ENCODE measurements around the gene ATF1. TPM values are rescaled to one million over a fixed set of nuclear protein-coding genes. Genes with fewer than 3 reads are reported as not detected.

Gene ATF1
- total RNA-seq, 4 donors from 2014 or later = 10.0 to 19.4 (median 16.5) TPM

DNA sequence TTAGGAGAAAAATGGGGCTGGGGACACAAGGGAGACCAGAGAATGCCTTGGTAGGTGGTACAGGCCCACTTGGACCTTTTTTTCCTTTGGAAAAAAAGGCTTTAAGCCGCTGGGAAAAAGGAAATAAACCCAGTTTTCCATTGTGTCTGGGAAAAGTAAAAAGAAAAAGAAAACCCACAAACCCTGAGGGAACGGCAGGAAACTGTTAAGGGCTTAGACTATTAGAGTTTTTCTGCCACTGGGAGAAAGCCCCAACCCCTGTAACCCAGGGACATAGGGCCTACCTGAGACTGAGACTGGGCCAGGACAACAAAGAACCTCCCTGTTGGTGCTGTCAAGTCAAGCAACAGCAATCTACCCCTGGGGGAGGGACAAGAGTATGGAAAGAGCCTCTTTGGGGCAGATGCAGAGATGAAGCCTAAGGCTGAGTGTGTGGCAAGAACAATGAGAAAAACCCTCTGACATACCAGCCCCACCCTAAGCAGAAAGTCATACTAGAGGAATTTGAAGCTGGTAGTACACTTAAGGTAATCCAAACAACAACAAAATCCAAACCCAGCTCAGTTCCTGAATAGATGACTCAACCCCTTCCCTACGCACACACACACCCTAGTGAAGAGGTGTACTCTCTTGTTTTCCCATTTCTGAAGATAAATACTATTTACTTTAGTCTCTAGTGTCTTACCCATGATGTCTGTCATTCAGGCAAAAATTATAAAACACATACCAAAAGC is 22.8 kb downstream of the ATF1 start:
- in situ Hi-C loops (cut with MboI; ENCODE audit: low pct_ligation_motif_present in 1 of 4, low pct_unique_long_range_greater_than_20kb in 1 of 4, low sequenced_read_pairs in 3 of 4) (no loop called here), intact Hi-C loops (cut with DNase I; ENCODE audit: low total_unique reads) (no loop called here)
- no peaks in the 10 kb centered on the region for H3K9me3 ChIP-seq
- peaks cover 0 to 12% (median under 1%) of the 10 kb centered on the region in 4 donors for H3K36me3 ChIP-seq
- peaks cover 3 to 20% (median 14%) of the 10 kb centered on the region in 4 donors for H3K4me1 ChIP-seq
- DNase-seq = no peak
- 50 to 73% methylated on average over 1 to 3 of the region's 3 CpGs for WGBS, 2 donors (ENCODE audit: low coverage in 1 of 2)
- no peaks in the 10 kb centered on the region for H3K27me3 ChIP-seq
- H3K27ac ChIP-seq = peak overlapping the region; percentile 51 to 80 (median 74)
- peak in 1 of 3 donors; percentile 54 for TF ChIP-seq POLR2AphosphoS5 (IDR thresholded peaks at IDR 0.05)
- no peak for TF ChIP-seq POLR2A (IDR thresholded peaks at IDR 0.05)
- H3K4me3 ChIP-seq = no peak overlapping the region

GRCh38 chr12:50787618-50788017 is 23.7 kb downstream of the ATF1 start:
- Histone ChIP-seq H3K4me1 (peaks cover 3 to 24% (median 14%) of the 10 kb centered on the region in 4 donors), H3K27me3 (no peaks in the 10 kb centered on the region), H3K36me3 (peaks cover 0 to 6% (median 0%) of the 10 kb centered on the region in 4 donors), H3K4me3 (no peak overlapping the region), H3K9me3 (no peaks in the 10 kb centered on the region), H3K27ac (peak overlapping the region; percentile 51 to 80 (median 74))
- TF ChIP-seq POLR2AphosphoS5 (IDR thresholded peaks at IDR 0.05) (no peak), EP300 (IDR thresholded peaks at IDR 0.05; ENCODE audit: low read depth) (no peak), POLR2A (IDR thresholded peaks at IDR 0.05) (no peak)
- TF ChIP-seq, protein P1, sequence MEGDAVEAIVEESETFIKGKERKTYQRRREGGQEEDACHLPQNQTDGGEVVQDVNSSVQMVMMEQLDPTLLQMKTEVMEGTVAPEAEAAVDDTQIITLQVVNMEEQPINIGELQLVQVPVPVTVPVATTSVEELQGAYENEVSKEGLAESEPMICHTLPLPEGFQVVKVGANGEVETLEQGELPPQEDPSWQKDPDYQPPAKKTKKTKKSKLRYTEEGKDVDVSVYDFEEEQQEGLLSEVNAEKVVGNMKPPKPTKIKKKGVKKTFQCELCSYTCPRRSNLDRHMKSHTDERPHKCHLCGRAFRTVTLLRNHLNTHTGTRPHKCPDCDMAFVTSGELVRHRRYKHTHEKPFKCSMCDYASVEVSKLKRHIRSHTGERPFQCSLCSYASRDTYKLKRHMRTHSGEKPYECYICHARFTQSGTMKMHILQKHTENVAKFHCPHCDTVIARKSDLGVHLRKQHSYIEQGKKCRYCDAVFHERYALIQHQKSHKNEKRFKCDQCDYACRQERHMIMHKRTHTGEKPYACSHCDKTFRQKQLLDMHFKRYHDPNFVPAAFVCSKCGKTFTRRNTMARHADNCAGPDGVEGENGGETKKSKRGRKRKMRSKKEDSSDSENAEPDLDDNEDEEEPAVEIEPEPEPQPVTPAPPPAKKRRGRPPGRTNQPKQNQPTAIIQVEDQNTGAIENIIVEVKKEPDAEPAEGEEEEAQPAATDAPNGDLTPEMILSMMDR (IDR thresholded peaks at IDR 0.05) = no peak
- intact Hi-C loops (cut with DNase I; ENCODE audit: low total_unique reads) (no loop called here), in situ Hi-C loops (cut with MboI; ENCODE audit: low pct_ligation_motif_present in 1 of 4, low pct_unique_long_range_greater_than_20kb in 1 of 4, low sequenced_read_pairs in 3 of 4) (no loop called here)
- DNase-seq = no peak
- 98 to 100% methylated on average over 2 of the region's 2 CpGs for WGBS, 2 donors (ENCODE audit: low coverage in 1 of 2)

DNA sequence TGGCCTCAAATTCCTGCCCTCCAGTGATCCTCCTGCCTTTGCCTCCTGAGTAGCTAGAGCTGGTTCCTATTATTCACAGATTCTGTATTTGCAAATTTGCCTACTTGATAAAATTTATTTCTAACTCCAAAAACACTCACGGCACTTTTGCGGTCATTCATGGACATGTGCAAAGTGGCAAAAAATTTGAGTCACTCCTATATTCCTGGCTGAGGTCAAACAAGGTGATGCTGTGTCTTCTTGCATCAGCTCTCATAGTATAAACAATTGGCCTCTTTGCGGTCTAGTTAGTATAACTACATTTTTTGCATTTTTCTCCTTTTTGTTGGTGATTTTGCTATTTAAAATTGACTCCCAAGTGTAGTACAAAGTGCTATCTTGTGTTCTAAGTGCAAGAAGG is 24.7 kb downstream of the ATF1 start:
- H3K27ac ChIP-seq = no peak overlapping the region
- DNase-seq = no peak
- no peaks in the 10 kb centered on the region for H3K36me3 ChIP-seq
- H3K9me3 ChIP-seq = no peaks in the 10 kb centered on the region
- peaks cover 3 to 24% (median 14%) of the 10 kb centered on the region in 4 donors for H3K4me1 ChIP-seq
- no peak overlapping the region for H3K4me3 ChIP-seq
- 82 to 100% methylated on average over 3 of the region's 3 CpGs for WGBS, 2 donors (ENCODE audit: low coverage in 1 of 2)
- in situ Hi-C loops (cut with MboI; ENCODE audit: low pct_ligation_motif_present in 1 of 4, low pct_unique_long_range_greater_than_20kb in 1 of 4, low sequenced_read_pairs in 3 of 4) (no loop called here), intact Hi-C loops (cut with DNase I; ENCODE audit: low total_unique reads) (no loop called here)
- TF ChIP-seq POLR2A (IDR thresholded peaks at IDR 0.05) = no peak
- TF ChIP-seq, protein P1 (IDR thresholded peaks at IDR 0.05) = no peak
- no peak for TF ChIP-seq EP300 (IDR thresholded peaks at IDR 0.05; ENCODE audit: low read depth)
- TF ChIP-seq POLR2AphosphoS5 (IDR thresholded peaks at IDR 0.05) = no peak
- no peaks in the 10 kb centered on the region for H3K27me3 ChIP-seq

DNA sequence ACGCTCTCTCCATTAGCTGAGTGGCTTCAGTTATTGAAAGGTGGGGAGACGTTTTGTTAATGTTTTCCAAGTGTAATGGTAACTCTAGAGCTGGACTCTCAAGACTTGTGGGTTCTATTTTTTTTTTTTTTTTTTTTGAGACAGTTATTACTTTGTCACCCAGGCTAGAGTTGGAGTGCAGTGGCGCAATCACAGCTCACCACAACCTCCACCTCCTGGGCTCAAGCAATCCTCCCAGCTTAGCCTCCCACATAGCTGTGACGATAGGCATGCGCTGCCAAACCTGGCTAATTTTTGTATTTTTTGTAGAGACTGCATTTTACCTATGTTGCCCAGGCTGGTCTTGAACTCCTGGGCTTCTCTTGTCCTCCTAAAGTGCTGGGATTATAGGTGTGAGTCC is 26.2 kb downstream of the ATF1 start:
- intact Hi-C loops (cut with DNase I; ENCODE audit: low total_unique reads) (no loop called here), in situ Hi-C loops (cut with MboI; ENCODE audit: low pct_ligation_motif_present in 1 of 4, low pct_unique_long_range_greater_than_20kb in 1 of 4, low sequenced_read_pairs in 3 of 4) (no loop called here)
- no peaks in the 10 kb centered on the region for H3K27me3 ChIP-seq
- no peak for DNase-seq
- no peak overlapping the region for H3K4me3 ChIP-seq
- H3K4me1 ChIP-seq = peaks cover 3 to 24% (median 14%) of the 10 kb centered on the region in 4 donors
- WGBS, 2 donors (ENCODE audit: low coverage in 1 of 2) = 90 to 98% methylated on average over 5 of the region's 5 CpGs
- H3K36me3 ChIP-seq = no peaks in the 10 kb centered on the region
- H3K27ac ChIP-seq = no peak overlapping the region
- TF ChIP-seq EP300 (IDR thresholded peaks at IDR 0.05; ENCODE audit: low read depth) = no peak
- no peak for TF ChIP-seq POLR2A (IDR thresholded peaks at IDR 0.05)
- TF ChIP-seq, protein P1 (IDR thresholded peaks at IDR 0.05) = no peak
- TF ChIP-seq POLR2AphosphoS5 (IDR thresholded peaks at IDR 0.05) = no peak
- H3K9me3 ChIP-seq = no peaks in the 10 kb centered on the region

Measured in transverse colon (tissue), 4 donors.